NCI-H2171 treated with DMSO at 0.1 percent for 48 hours (cell line): Measurements from ENCODE around the gene SYTL2.
"Not testable (repeated sequence)": the region's sequence is repeated elsewhere in the genome, so short reads cannot be mapped to it uniquely, and the experiment has no call there.

ENCODE experiments used
- DNase-seq: peaks from one replicate; lab custom pipeline; 2025; lab: John Stamatoyannopoulos, UW

Gene SYTL2

GRCh38 chr11:85810871-85811611 is at the start of gene SYTL2:
TSS of gene SYTL2 (minus strand) at chr11:85811141. CDS start at chr11:85757725, 53,416 bp downstream.
- peak; percentile 81 for DNase-seq

- not testable (repeated sequence) for DNase-seq
These were observed 48.6 kb upstream of the SYTL2 start for GRCh38 chr11:85859541-85859940.

- DNase-seq: no peak
These were observed 46.2 kb upstream of the SYTL2 start for GRCh38 chr11:85857098-85857497.

GRCh38 chr11:85855341-85855656 is 44.4 kb upstream of the SYTL2 start, which contains the start of gene CCDC83:
TSS of gene CCDC83 (plus strand) at chr11:85855383. CDS start at chr11:85865124, 9,741 bp downstream.
- no peak for DNase-seq

- peak; percentile 99 for DNase-seq
These were observed 43.8 kb upstream of the SYTL2 start for GRCh38 chr11:85854557-85855340.

GRCh38 chr11:85854212-85854556 is 43.2 kb upstream of the SYTL2 start:
- no peak for DNase-seq

GRCh38 chr11:85853541-85853940 is 42.6 kb upstream of the SYTL2 start:
- DNase-seq: not testable (repeated sequence)

GRCh38 chr11:85852754-85853153 is 41.8 kb upstream of the SYTL2 start:
- DNase-seq: not testable (repeated sequence)

- no peak for DNase-seq
These were observed 37.6 kb upstream of the SYTL2 start for GRCh38 chr11:85848556-85848955.

GRCh38 chr11:85848006-85848405 is 37.1 kb upstream of the SYTL2 start:
- no peak for DNase-seq

- DNase-seq: no peak
These were observed 36.5 kb upstream of the SYTL2 start for GRCh38 chr11:85847436-85847835.

- no peak for DNase-seq
These were observed 34.2 kb upstream of the SYTL2 start for GRCh38 chr11:85845124-85845631.

GRCh38 chr11:85844439-85845123 is 33.6 kb upstream of the SYTL2 start:
- DNase-seq: no peak

GRCh38 chr11:85843929-85844328 is 33.0 kb upstream of the SYTL2 start:
- DNase-seq: no peak

GRCh38 chr11:85840932-85841331 is 30.0 kb upstream of the SYTL2 start:
- not testable (repeated sequence) for DNase-seq

GRCh38 chr11:85835729-85836128 is 24.8 kb upstream of the SYTL2 start:
- DNase-seq: no peak

- DNase-seq: no peak
These were observed 24.3 kb upstream of the SYTL2 start for GRCh38 chr11:85835263-85835662.

- no peak for DNase-seq
These were observed 20.1 kb upstream of the SYTL2 start for GRCh38 chr11:85831050-85831449.

GRCh38 chr11:85829172-85829571 is 18.2 kb upstream of the SYTL2 start:
- DNase-seq: no peak

- no peak for DNase-seq
These were observed 17.7 kb upstream of the SYTL2 start for GRCh38 chr11:85828640-85828978.

- DNase-seq: no peak
These were observed 17.1 kb upstream of the SYTL2 start for GRCh38 chr11:85827748-85828639.
